Measurements from ENCODE around the gene AMN.

GRCh38 chr14:102907980-102908730 lies 14.3 kb upstream of the AMN start:
- TF ChIP-seq CTCF (conservative IDR thresholded peaks at IDR 0.05) (no peak), EZH2 (IDR thresholded peaks at IDR 0.05; ENCODE audit: low read depth) (no peak)
